Stomach smooth muscle (tissue), 2 donors: ENCODE data around the gene IRAK2.

ENCODE experiments used
- H3K27ac ChIP-seq: one replicate; pipeline ENCODE4 v1.7.0; 2013; ENCODE audit warnings: mild to moderate bottlenecking, low read length, inconsistent platforms
- H3K27me3 ChIP-seq, 2 donors: one replicate each; pipeline ENCODE4 v1.7.0; 2013; ENCODE audit warnings: low read length in 2 of 2; ENCODE audit not compliant: insufficient read depth in 2 of 2, control insufficient read depth in 1 of 2
- H3K36me3 ChIP-seq, 2 donors: one replicate each; pipeline ENCODE4 v1.7.0; 2013; ENCODE audit warnings: low read length in 2 of 2; ENCODE audit not compliant: control insufficient read depth in 2 of 2, insufficient read depth in 2 of 2
- H3K4me1 ChIP-seq: one replicate; pipeline ENCODE4 v1.7.0; 2013; ENCODE audit warnings: low read length; ENCODE audit not compliant: control insufficient read depth, insufficient read depth
- H3K4me3 ChIP-seq, 2 donors: one replicate each; pipeline ENCODE4 v1.7.0; 2013; ENCODE audit warnings: low read length in 2 of 2
- H3K9ac ChIP-seq, 2 donors: one replicate each; pipeline ENCODE4 v1.7.0; 2013; ENCODE audit warnings: low read length in 2 of 2, mild to moderate bottlenecking in 1 of 2
- H3K9me3 ChIP-seq, 2 donors: one replicate each; pipeline ENCODE4 v1.7.0; 2013; ENCODE audit warnings: low read length in 2 of 2; ENCODE audit not compliant: control insufficient read depth in 2 of 2
- donor health status: healthy.
- donor health status: Pancreatic carcinoma.

The IRAK2 gene

GRCh38 chr3:10189557-10190354, 25.0 kb downstream of the IRAK2 start:
- Histone ChIP-seq H3K9me3 (no peaks in the 10 kb centered on the region), H3K4me3 (peak overlapping the region; percentile 18 to 35), H3K27ac (peak overlapping the region; percentile 60), H3K9ac (no peak overlapping the region), H3K27me3 (no peaks in the 10 kb centered on the region), H3K36me3 (no peaks in the 10 kb centered on the region), H3K4me1 (peaks cover 59% of the 10 kb centered on the region)

- H3K27ac ChIP-seq: peak overlapping the region; percentile 92
These were observed 28.4 kb downstream of the IRAK2 start for GRCh38 chr3:10192953-10193691.

GRCh38 chr3:10193692-10194327, 29.1 kb downstream of the IRAK2 start:
- H3K4me3 ChIP-seq: peak overlapping the region in 1 of 2 donors; percentile 15
- peak overlapping the region in 1 of 2 donors; percentile 68 for H3K9ac ChIP-seq
- H3K4me1 ChIP-seq: peaks cover 76% of the 10 kb centered on the region
- H3K27me3 ChIP-seq: no peaks in the 10 kb centered on the region
- peak overlapping the region; percentile 92 for H3K27ac ChIP-seq
- H3K9me3 ChIP-seq: no peaks in the 10 kb centered on the region
- no peaks in the 10 kb centered on the region for H3K36me3 ChIP-seq

More at GRCh38 chr3:10192953-10193691, 28.4 kb downstream of the IRAK2 start:
- Histone ChIP-seq H3K4me3 (peak overlapping the region in 1 of 2 donors; percentile 15), H3K36me3 (no peaks in the 10 kb centered on the region), H3K4me1 (peaks cover 75% of the 10 kb centered on the region), H3K9me3 (no peaks in the 10 kb centered on the region), H3K9ac (no peak overlapping the region), H3K27me3 (no peaks in the 10 kb centered on the region)

GRCh38 chr3:10194328-10195071, 29.8 kb downstream of the IRAK2 start:
- H3K9ac ChIP-seq: peak overlapping the region in 1 of 2 donors; percentile 68

GRCh38 chr3:10195366-10196089, 30.8 kb downstream of the IRAK2 start:
- no peaks in the 10 kb centered on the region for H3K36me3 ChIP-seq
- no peaks in the 10 kb centered on the region for H3K9me3 ChIP-seq
- no peaks in the 10 kb centered on the region for H3K27me3 ChIP-seq
- peak overlapping the region; percentile 92 for H3K27ac ChIP-seq
- H3K4me1 ChIP-seq: peaks cover 64% of the 10 kb centered on the region
- H3K9ac ChIP-seq: no peak overlapping the region
- H3K4me3 ChIP-seq: no peak overlapping the region

More at GRCh38 chr3:10194328-10195071, 29.8 kb downstream of the IRAK2 start:
- H3K36me3 ChIP-seq: no peaks in the 10 kb centered on the region
- H3K9me3 ChIP-seq: no peaks in the 10 kb centered on the region
- H3K27ac ChIP-seq: peak overlapping the region; percentile 92
- peaks cover 75% of the 10 kb centered on the region for H3K4me1 ChIP-seq
- no peak overlapping the region for H3K4me3 ChIP-seq
- no peaks in the 10 kb centered on the region for H3K27me3 ChIP-seq

- no peak overlapping the region for H3K9ac ChIP-seq
- no peak overlapping the region for H3K27ac ChIP-seq
- no peaks in the 10 kb centered on the region for H3K9me3 ChIP-seq
- H3K4me3 ChIP-seq: no peak overlapping the region
- peaks cover 0 to 2% of the 10 kb centered on the region in 2 donors for H3K36me3 ChIP-seq
- peaks cover 56% of the 10 kb centered on the region for H3K4me1 ChIP-seq
- no peaks in the 10 kb centered on the region for H3K27me3 ChIP-seq
These were observed 31.8 kb downstream of the IRAK2 start for GRCh38 chr3:10196389-10197052.

- peaks cover 0 to 6% of the 10 kb centered on the region in 2 donors for H3K36me3 ChIP-seq
- no peak overlapping the region for H3K9ac ChIP-seq
- H3K4me3 ChIP-seq: no peak overlapping the region
- no peaks in the 10 kb centered on the region for H3K9me3 ChIP-seq
- peaks cover 38% of the 10 kb centered on the region for H3K4me1 ChIP-seq
- no peak overlapping the region for H3K27ac ChIP-seq
- H3K27me3 ChIP-seq: no peaks in the 10 kb centered on the region
These were observed 33.5 kb downstream of the IRAK2 start for GRCh38 chr3:10198226-10198625.

GRCh38 chr3:10198761-10199649, 34.3 kb downstream of the IRAK2 start:
- peaks cover 31% of the 10 kb centered on the region for H3K4me1 ChIP-seq
- H3K9ac ChIP-seq: peak overlapping the region in 1 of 2 donors; percentile 42
- no peak overlapping the region for H3K4me3 ChIP-seq
- H3K36me3 ChIP-seq: peaks cover 0 to 6% of the 10 kb centered on the region in 2 donors
- no peaks in the 10 kb centered on the region for H3K9me3 ChIP-seq
- H3K27ac ChIP-seq: no peak overlapping the region
- no peaks in the 10 kb centered on the region for H3K27me3 ChIP-seq

- peak overlapping the region in 1 of 2 donors; percentile 21 for H3K9ac ChIP-seq
- no peaks in the 10 kb centered on the region for H3K27me3 ChIP-seq
- H3K36me3 ChIP-seq: peaks cover 0 to 8% of the 10 kb centered on the region in 2 donors
- peaks cover 10% of the 10 kb centered on the region for H3K4me1 ChIP-seq
- no peaks in the 10 kb centered on the region for H3K9me3 ChIP-seq
- H3K27ac ChIP-seq: no peak overlapping the region
- H3K4me3 ChIP-seq: no peak overlapping the region
These were observed 40.2 kb downstream of the IRAK2 start for GRCh38 chr3:10204921-10205320.
